ENCODE results near the gene MLLT6. TPM values are rescaled to one million over a fixed set of nuclear protein-coding genes. Genes with fewer than 3 reads are reported as not detected.
A peak's percentile ranks its signal among the peaks of the same experiment; 100 is the strongest.

The MLLT6 gene
- total and polyA plus RNA-seq, 2 of the 13 experiments (the other 11 are each of a cell fraction or from before 2014, with no cell fraction given): 50.7 to 69.5 TPM

DNA sequence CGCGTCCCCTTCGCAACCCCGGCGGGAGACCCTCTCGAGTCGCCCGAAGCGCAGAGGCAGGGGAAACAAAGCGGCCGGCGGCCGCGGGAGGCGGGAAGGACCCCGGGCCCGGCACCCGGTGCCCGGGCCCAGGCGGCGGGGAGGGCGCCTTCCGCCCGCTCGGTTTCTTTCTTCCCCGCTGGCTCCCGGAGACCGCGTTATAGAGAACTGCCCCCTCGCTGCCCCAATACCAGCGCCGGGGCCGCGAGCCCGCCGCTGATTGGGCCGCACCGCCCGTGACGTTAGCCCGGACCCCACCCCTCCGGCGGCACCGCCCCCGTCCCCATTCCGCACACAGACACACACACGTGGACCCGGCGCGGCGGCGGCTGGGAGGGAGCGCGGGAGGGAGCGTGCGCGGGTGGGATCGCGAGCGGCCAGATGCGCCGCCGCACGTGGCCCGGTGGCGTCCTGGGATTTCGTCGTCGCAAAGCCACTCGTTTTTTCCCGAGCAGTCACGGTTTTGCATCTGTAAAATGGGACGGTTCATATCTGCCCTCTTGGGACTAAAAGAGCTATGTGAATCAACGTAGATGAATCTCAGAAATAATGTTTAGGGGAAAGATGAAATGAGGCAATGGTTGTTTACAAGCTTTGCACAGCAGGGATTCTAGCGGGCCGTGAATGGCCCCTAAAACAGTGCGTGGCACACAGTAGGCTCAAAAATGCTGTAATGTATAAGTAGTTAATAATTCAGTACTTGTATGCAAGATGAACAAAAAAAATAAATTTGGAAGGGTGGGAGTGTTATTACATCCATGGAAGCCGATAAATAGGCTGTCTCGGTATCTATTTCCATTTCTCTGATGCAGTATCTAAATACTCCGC lies 30.1 kb upstream of the MLLT6 start, which contains the start of gene EPOP (continued):
- peak; percentile 99 for TF ChIP-seq ARNTL (CRISPR knock-in tag; IDR thresholded peaks at IDR 0.05)
- TF ChIP-seq NFKBIZ (CRISPR knock-in tag; IDR thresholded peaks at IDR 0.05): peak; percentile 88
- peak; percentile 67; the same call in 1 of the 2 replicates for TF ChIP-seq ZNF256 (CRISPR knock-in tag; conservative IDR thresholded peaks at IDR 0.05)
- TF ChIP-seq PAWR (CRISPR knock-in tag; IDR thresholded peaks at IDR 0.05; ENCODE audit: borderline replicate concordance): no peak
- no peak for TF ChIP-seq SMARCC2 (IDR thresholded peaks at IDR 0.05)
- peak; percentile 75 for TF ChIP-seq SOX5 (CRISPR knock-in tag; IDR thresholded peaks at IDR 0.05; ENCODE audit: borderline replicate concordance)
- no peak for TF ChIP-seq XRCC5 (optimal IDR thresholded peaks at IDR 0.05; ENCODE audit: low read length)
- no peak for TF ChIP-seq ZNF121 (CRISPR knock-in tag; IDR thresholded peaks at IDR 0.05)
- no peak for TF ChIP-seq ZNF12 (CRISPR knock-in tag; IDR thresholded peaks at IDR 0.05)
- TF ChIP-seq CENPT (CRISPR knock-in tag; IDR thresholded peaks at IDR 0.05; ENCODE audit: low read depth): peak; percentile 71; the same call in 1 of the 2 replicates
- peak; percentile 78; the same call in 1 of the 2 replicates for TF ChIP-seq THYN1 (CRISPR knock-in tag; IDR thresholded peaks at IDR 0.05; ENCODE audit: borderline replicate concordance, low read depth)
- peak; percentile 96; the same call in 1 of the 2 replicates for TF ChIP-seq ZNF83 (CRISPR knock-in tag; IDR thresholded peaks at IDR 0.05; ENCODE audit: borderline replicate concordance)
- TF ChIP-seq MEF2D (CRISPR knock-in tag; IDR thresholded peaks at IDR 0.05): 0 out of 2 replicates have a peak, but pooled peaks have one; percentile 20
- TF ChIP-seq ZNF570 (CRISPR knock-in tag; IDR thresholded peaks at IDR 0.05; ENCODE audit: borderline replicate concordance): no peak
- peak; percentile 54 for TF ChIP-seq CBX1 (IDR thresholded peaks at IDR 0.05; ENCODE audit: low read depth)
- TF ChIP-seq, protein P1, sequence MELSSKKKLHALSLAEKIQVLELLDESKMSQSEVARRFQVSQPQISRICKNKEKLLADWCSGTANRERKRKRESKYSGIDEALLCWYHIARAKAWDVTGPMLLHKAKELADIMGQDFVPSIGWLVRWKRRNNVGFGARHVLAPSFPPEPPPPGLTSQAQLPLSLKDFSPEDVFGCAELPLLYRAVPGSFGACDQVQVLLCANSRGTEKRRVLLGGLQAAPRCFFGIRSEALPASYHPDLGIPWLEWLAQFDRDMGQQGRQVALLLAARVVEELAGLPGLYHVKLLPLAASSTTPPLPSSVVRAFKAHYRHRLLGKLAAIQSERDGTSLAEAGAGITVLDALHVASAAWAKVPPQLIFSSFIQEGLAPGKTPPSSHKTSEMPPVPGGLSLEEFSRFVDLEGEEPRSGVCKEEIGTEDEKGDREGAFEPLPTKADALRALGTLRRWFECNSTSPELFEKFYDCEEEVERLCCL (CRISPR knock-in tag; IDR thresholded peaks at IDR 0.05; ENCODE audit: borderline replicate concordance): 0 out of 2 replicates have a peak, but pooled peaks have one; percentile 40
- TF ChIP-seq, protein P2, sequence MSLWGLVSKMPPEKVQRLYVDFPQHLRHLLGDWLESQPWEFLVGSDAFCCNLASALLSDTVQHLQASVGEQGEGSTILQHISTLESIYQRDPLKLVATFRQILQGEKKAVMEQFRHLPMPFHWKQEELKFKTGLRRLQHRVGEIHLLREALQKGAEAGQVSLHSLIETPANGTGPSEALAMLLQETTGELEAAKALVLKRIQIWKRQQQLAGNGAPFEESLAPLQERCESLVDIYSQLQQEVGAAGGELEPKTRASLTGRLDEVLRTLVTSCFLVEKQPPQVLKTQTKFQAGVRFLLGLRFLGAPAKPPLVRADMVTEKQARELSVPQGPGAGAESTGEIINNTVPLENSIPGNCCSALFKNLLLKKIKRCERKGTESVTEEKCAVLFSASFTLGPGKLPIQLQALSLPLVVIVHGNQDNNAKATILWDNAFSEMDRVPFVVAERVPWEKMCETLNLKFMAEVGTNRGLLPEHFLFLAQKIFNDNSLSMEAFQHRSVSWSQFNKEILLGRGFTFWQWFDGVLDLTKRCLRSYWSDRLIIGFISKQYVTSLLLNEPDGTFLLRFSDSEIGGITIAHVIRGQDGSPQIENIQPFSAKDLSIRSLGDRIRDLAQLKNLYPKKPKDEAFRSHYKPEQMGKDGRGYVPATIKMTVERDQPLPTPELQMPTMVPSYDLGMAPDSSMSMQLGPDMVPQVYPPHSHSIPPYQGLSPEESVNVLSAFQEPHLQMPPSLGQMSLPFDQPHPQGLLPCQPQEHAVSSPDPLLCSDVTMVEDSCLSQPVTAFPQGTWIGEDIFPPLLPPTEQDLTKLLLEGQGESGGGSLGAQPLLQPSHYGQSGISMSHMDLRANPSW (CRISPR knock-in tag; IDR thresholded peaks at IDR 0.05; ENCODE audit: borderline replicate concordance): no peak
- TF ChIP-seq, protein P3, sequence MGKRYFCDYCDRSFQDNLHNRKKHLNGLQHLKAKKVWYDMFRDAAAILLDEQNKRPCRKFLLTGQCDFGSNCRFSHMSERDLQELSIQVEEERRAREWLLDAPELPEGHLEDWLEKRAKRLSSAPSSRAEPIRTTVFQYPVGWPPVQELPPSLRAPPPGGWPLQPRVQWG (CRISPR knock-in tag; IDR thresholded peaks at IDR 0.05; ENCODE audit: borderline replicate concordance, low read depth): no peak
- TF ChIP-seq, protein P4, sequence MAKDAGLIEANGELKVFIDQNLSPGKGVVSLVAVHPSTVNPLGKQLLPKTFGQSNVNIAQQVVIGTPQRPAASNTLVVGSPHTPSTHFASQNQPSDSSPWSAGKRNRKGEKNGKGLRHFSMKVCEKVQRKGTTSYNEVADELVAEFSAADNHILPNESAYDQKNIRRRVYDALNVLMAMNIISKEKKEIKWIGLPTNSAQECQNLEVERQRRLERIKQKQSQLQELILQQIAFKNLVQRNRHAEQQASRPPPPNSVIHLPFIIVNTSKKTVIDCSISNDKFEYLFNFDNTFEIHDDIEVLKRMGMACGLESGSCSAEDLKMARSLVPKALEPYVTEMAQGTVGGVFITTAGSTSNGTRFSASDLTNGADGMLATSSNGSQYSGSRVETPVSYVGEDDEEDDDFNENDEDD (CRISPR knock-in tag; IDR thresholded peaks at IDR 0.05; ENCODE audit: borderline replicate concordance): peak; percentile 99
- peak; percentile 87 for TF ChIP-seq BHLHE40 (IDR thresholded peaks at IDR 0.05; ENCODE audit: low read length)
- TF ChIP-seq, protein P5, sequence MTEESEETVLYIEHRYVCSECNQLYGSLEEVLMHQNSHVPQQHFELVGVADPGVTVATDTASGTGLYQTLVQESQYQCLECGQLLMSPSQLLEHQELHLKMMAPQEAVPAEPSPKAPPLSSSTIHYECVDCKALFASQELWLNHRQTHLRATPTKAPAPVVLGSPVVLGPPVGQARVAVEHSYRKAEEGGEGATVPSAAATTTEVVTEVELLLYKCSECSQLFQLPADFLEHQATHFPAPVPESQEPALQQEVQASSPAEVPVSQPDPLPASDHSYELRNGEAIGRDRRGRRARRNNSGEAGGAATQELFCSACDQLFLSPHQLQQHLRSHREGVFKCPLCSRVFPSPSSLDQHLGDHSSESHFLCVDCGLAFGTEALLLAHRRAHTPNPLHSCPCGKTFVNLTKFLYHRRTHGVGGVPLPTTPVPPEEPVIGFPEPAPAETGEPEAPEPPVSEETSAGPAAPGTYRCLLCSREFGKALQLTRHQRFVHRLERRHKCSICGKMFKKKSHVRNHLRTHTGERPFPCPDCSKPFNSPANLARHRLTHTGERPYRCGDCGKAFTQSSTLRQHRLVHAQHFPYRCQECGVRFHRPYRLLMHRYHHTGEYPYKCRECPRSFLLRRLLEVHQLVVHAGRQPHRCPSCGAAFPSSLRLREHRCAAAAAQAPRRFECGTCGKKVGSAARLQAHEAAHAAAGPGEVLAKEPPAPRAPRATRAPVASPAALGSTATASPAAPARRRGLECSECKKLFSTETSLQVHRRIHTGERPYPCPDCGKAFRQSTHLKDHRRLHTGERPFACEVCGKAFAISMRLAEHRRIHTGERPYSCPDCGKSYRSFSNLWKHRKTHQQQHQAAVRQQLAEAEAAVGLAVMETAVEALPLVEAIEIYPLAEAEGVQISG (CRISPR knock-in tag; IDR thresholded peaks at IDR 0.05): no peak; the same call in 1 of the 2 replicates

Data from HepG2 (cell line).